SK-N-SH (cell line): Measurements from ENCODE around the gene LRP6. TPM values are rescaled to one million over a fixed set of nuclear protein-coding genes. Genes with fewer than 3 reads are reported as not detected.

Experiments
- CTCF ChIA-PET: fragments of 300-600, 350-600 bp; formaldehyde crosslinking; extraction: SDS; loops from one replicate; lab custom pipeline; 2021; lab: Yijun Ruan, JAX
- POLR2A ChIA-PET: fragments of 350-600 bp; sonication (Branson Sonifier 250); formaldehyde crosslinking; extraction: SDS; loops from one replicate; lab custom pipeline; 2020; ENCODE audit warnings: antibody characterized with exemption, inconsistent platforms; lab: Yijun Ruan, JAX
- DNase-seq: peaks from one replicate; pipeline ENCODE4 v3.0.0; 2012
- H2AFZ ChIP-seq: fragments of 200-600 bp; sonication (generic); 2 replicates; pipeline ENCODE4 v1.8.1; 2016; ENCODE audit warnings: antibody characterized with exemption, mild to moderate bottlenecking, low read depth
- H3F3A ChIP-seq: fragments of 200-600 bp; sonication (generic); replicated peaks from 2 replicates; pipeline ENCODE3; 2016; ENCODE audit warnings: antibody characterized with exemption, mild to moderate bottlenecking; ENCODE audit not compliant: insufficient read depth
- H3K27ac ChIP-seq, 2 experiments: fragments of 200-500 bp in 1 of 2; fragments of 200-600 bp in 1 of 2; sonication (Bioruptor generic) in 1 of 2; sonication (generic), shearing (Covaris generic) in 1 of 2; 2 replicates each; pipeline versions ENCODE4 v1.5.1 to v1.6.1; 2014 to 2016; ENCODE audit warnings: low read depth in 2 of 2, inconsistent platforms in 1 of 2, low read length in 1 of 2, mild to moderate bottlenecking in 1 of 2, mixed read lengths in 1 of 2
- H3K27me3 ChIP-seq: fragments of 200-600 bp; sonication (generic), shearing (Covaris generic); 2 replicates; pipeline ENCODE4 v1.6.1; 2016; ENCODE audit warnings: mixed run types; ENCODE audit not compliant: insufficient read depth
- H3K36me3 ChIP-seq, 2 experiments: fragments of 200-500 bp in 1 of 2; fragments of 200-600 bp in 1 of 2; sonication (Bioruptor generic) in 1 of 2; sonication (generic) in 1 of 2; replicated peaks in 1 of 2; 2 replicates each; pipeline versions ENCODE3 to v1.5.1; 2014 to 2016; ENCODE audit warnings: low read length in 1 of 2, mild to moderate bottlenecking in 1 of 2; ENCODE audit not compliant: insufficient read depth in 2 of 2, control insufficient read depth in 1 of 2
- H3K4me1 ChIP-seq, 2 experiments: fragments of 200-500 bp in 1 of 2; fragments of 200-600 bp in 1 of 2; sonication (Bioruptor generic) in 1 of 2; sonication (generic), shearing (Covaris generic) in 1 of 2; 2 replicates each; pipeline versions ENCODE4 v1.5.1 to v1.6.1; 2014 to 2016; ENCODE audit warnings: low read depth in 1 of 2, low read length in 1 of 2, mixed run types in 1 of 2; ENCODE audit not compliant: insufficient read depth in 2 of 2, control insufficient read depth in 1 of 2
- H3K4me2 ChIP-seq: fragments of 200-600 bp; sonication (generic), shearing (Covaris generic); 2 replicates; pipeline ENCODE4 v1.6.1; 2017; ENCODE audit warnings: mixed run types
- H3K4me3 ChIP-seq, 2 experiments: fragments of 200-500 bp in 1 of 2; fragments of 200-600 bp in 1 of 2; sonication (Bioruptor generic) in 1 of 2; sonication (generic), shearing (Covaris generic) in 1 of 2; 2 replicates each; pipeline versions ENCODE4 v1.5.1 to v1.8.1; 2014 to 2016; ENCODE audit warnings: low read depth in 2 of 2, inconsistent platforms in 1 of 2, low read length in 1 of 2, mild to moderate bottlenecking in 1 of 2, mixed read lengths in 1 of 2, moderate library complexity in 1 of 2
- H3K79me2 ChIP-seq: fragments of 200-600 bp; sonication (generic); 2 replicates; pipeline ENCODE4 v1.8.1; 2017; ENCODE audit warnings: mild to moderate bottlenecking; ENCODE audit not compliant: insufficient read depth
- H3K9ac ChIP-seq: fragments of 200-600 bp; sonication (generic); 2 replicates; pipeline ENCODE4 v1.6.1; 2017; ENCODE audit warnings: mixed run types
- H3K9me2 ChIP-seq: fragments of 200-600 bp; sonication (generic); 2 replicates; pipeline ENCODE4 v1.6.1; 2017; ENCODE audit warnings: mixed run types
- H3K9me3 ChIP-seq: fragments of 200-600 bp; sonication (generic); 2 replicates; pipeline ENCODE4 v1.6.1; 2017; ENCODE audit warnings: mixed run types, mild to moderate bottlenecking, moderate library complexity
- H4K20me1 ChIP-seq: fragments of 200-600 bp; sonication (generic); 2 replicates; pipeline ENCODE4 v1.6.1; 2017; ENCODE audit warnings: mild to moderate bottlenecking, mixed run types; ENCODE audit not compliant: insufficient read depth
- CTCF ChIP-seq: fragments of 200-600 bp; sonication (generic); IDR thresholded peaks from 2 replicates; pipeline ENCODE4 v1.6.1; 2017; ENCODE audit warnings: antibody characterized with exemption, mild to moderate bottlenecking, moderate library complexity
- ELF1 ChIP-seq: IDR thresholded peaks from 2 replicates; pipeline ENCODE4 v1.4.0; 2012
- EP300 ChIP-seq, 2 experiments: IDR thresholded peaks; 2 replicates each; pipeline versions ENCODE4 v1.4.0 to v1.6.1; 2012; ENCODE audit warnings: borderline replicate concordance in 1 of 2, low read depth in 1 of 2, low read length in 1 of 2
- FOSL2 ChIP-seq: IDR thresholded peaks from 2 replicates; pipeline ENCODE4 v1.4.0; 2012; ENCODE audit warnings: low read depth, mild to moderate bottlenecking, moderate library complexity, borderline replicate concordance
- FOXM1 ChIP-seq: IDR thresholded peaks from 2 replicates; pipeline ENCODE4 v1.4.0; 2012; ENCODE audit warnings: low read depth, mild to moderate bottlenecking
- GABPA ChIP-seq: IDR thresholded peaks from 2 replicates; pipeline ENCODE4 v1.4.0; 2012; ENCODE audit warnings: low read depth, mild to moderate bottlenecking
- GATA2 ChIP-seq: sonication (generic); formaldehyde crosslinking; IDR thresholded peaks from 2 replicates; pipeline ENCODE4 v1.5.0; 2020; ENCODE audit warnings: mild to moderate bottlenecking, missing genetic modification reagents
- JUND ChIP-seq: IDR thresholded peaks from 2 replicates; pipeline ENCODE4 v1.4.0; 2012
- MEF2A ChIP-seq: IDR thresholded peaks from 2 replicates; pipeline ENCODE4 v1.4.0; 2012; ENCODE audit warnings: low read depth, borderline replicate concordance
- NRF1 ChIP-seq: IDR thresholded peaks from 2 replicates; pipeline ENCODE4 v1.6.1; 2012; ENCODE audit warnings: low read depth, mild to moderate bottlenecking, low read length
- POLR2AphosphoS5 ChIP-seq: IDR thresholded peaks from 2 replicates; pipeline ENCODE4 v1.6.1; 2012; ENCODE audit warnings: low read depth, low read length
- RAD21 ChIP-seq: IDR thresholded peaks from 2 replicates; pipeline ENCODE4 v1.6.1; 2012; ENCODE audit warnings: mild to moderate bottlenecking, low read length
- RCOR1 ChIP-seq: fragments of 150-350 bp; IDR thresholded peaks from 2 replicates; pipeline ENCODE4 v1.6.1; 2017; ENCODE audit warnings: antibody characterized with exemption, low read length
- REST ChIP-seq: IDR thresholded peaks from 2 replicates; pipeline ENCODE4 v1.6.1; 2012; ENCODE audit warnings: mild to moderate bottlenecking, low read depth, low read length, moderate library complexity
- RFX5 ChIP-seq: IDR thresholded peaks from 2 replicates; pipeline ENCODE4 v1.6.1; 2012; ENCODE audit warnings: mild to moderate bottlenecking, improper control_type of control experiment, low read length
- RXRA ChIP-seq: IDR thresholded peaks from 2 replicates; pipeline ENCODE4 v1.4.0; 2012; ENCODE audit warnings: low read depth, mild to moderate bottlenecking, borderline replicate concordance
- SIN3A ChIP-seq: IDR thresholded peaks from 2 replicates; pipeline ENCODE4 v1.6.1; 2012; ENCODE audit warnings: low read depth, mild to moderate bottlenecking, low read length, moderate library complexity, borderline replicate concordance
- SMC3 ChIP-seq: IDR thresholded peaks from 2 replicates; pipeline ENCODE4 v1.6.1; 2012; ENCODE audit warnings: low read depth, low read length, improper control_type of control experiment
- TEAD4 ChIP-seq: IDR thresholded peaks from 2 replicates; pipeline ENCODE4 v1.4.0; 2012; ENCODE audit warnings: mild to moderate bottlenecking, borderline replicate concordance; ENCODE audit not compliant: insufficient read depth
- YY1 ChIP-seq: IDR thresholded peaks from 2 replicates; pipeline ENCODE4 v1.4.0; 2012; ENCODE audit warnings: low read depth, mild to moderate bottlenecking
- WGBS: methylation state at CpG from one replicate; pipeline ENCODE4 v1.1.6; 2017; ENCODE audit warnings: low lambda C conversion rate; 5-methylcytosine and 5-hydroxymethylcytosine counted together
- polyA plus RNA-seq, 3 experiments: library from polyadenylated mRNA; depleted of rRNA; stranded (reverse); fragments of >200 nt; gene quantifications; 2 replicates each; pipeline ENCODE4 v1.2.3, GENCODE V29; 2012
- TF ChIP-seq, protein P1 (sequence below): fragments of 150-350 bp; IDR thresholded peaks from 2 replicates; pipeline ENCODE4 v1.6.1; 2016; ENCODE audit warnings: mild to moderate bottlenecking, low read depth, low read length

LRP6 gene
- polyA plus RNA-seq, 1 of the 3 experiments (the other 2 are of a cell fraction), result 13.7 TPM

- Histone ChIP-seq H3K36me3 (no peaks in the 10 kb centered on the region), H3K9me3 (peaks cover 1% of the 10 kb centered on the region; the same call in 1 of the 2 replicates), H3K4me3 (no peak overlapping the region), H3K27me3 (no peaks in the 10 kb centered on the region), H3K27ac (peak overlapping the region in 1 of 2 experiments; percentile 82; a peak in 2 of 4 replicates), H4K20me1 (no peaks in the 10 kb centered on the region), H3F3A (peaks cover 16% of the 10 kb centered on the region), H3K9ac (no peak overlapping the region), H2AFZ (no peak overlapping the region), H3K9me2 (no peaks in the 10 kb centered on the region), H3K79me2 (no peaks in the 10 kb centered on the region), H3K4me2 (no peak overlapping the region), H3K4me1 (peaks cover 3 to 15% of the 10 kb centered on the region in 2 experiments)
- TF ChIP-seq POLR2AphosphoS5 (no peak), MEF2A (no peak), GABPA (no peak), CTCF (no peak), FOXM1 (no peak), TEAD4 (no peak)
- WGBS, result 93% methylated on average over 3 of the region's 3 CpGs
- CTCF ChIA-PET, result no interaction called here
- POLR2A ChIA-PET, result no interaction called here
- no peak for DNase-seq
These were observed 15.4 kb upstream of the LRP6 start for GRCh38 chr12:12282202-12282601.

GRCh38 chr12:12281134-12281533, 14.3 kb upstream of the LRP6 start:
- CTCF ChIA-PET, result no interaction called here
- no peak for TF ChIP-seq FOSL2
- no peak for TF ChIP-seq EP300 (IDR thresholded peaks at IDR 0.05; ENCODE audit: borderline replicate concordance in 1 of 2, low read depth in 1 of 2, low read length in 1 of 2)
- TF ChIP-seq SIN3A, result no peak
- TF ChIP-seq NRF1, result no peak
- no peak for TF ChIP-seq POLR2AphosphoS5
- no peak for TF ChIP-seq CTCF
- no peak for TF ChIP-seq YY1
- TF ChIP-seq JUND, result no peak
- no peak for TF ChIP-seq ELF1
- TF ChIP-seq, protein P1, sequence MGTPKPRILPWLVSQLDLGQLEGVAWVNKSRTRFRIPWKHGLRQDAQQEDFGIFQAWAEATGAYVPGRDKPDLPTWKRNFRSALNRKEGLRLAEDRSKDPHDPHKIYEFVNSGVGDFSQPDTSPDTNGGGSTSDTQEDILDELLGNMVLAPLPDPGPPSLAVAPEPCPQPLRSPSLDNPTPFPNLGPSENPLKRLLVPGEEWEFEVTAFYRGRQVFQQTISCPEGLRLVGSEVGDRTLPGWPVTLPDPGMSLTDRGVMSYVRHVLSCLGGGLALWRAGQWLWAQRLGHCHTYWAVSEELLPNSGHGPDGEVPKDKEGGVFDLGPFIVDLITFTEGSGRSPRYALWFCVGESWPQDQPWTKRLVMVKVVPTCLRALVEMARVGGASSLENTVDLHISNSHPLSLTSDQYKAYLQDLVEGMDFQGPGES, result no peak
- no peak for TF ChIP-seq REST
- TF ChIP-seq FOXM1, result no peak
- TF ChIP-seq RCOR1, result no peak
- TF ChIP-seq RAD21, result no peak
- TF ChIP-seq RXRA, result no peak
- TF ChIP-seq GATA2 (CRISPR knock-in tag), result no peak
- TF ChIP-seq RFX5, result no peak
- TF ChIP-seq SMC3, result no peak

More at GRCh38 chr12:12281134-12281533, 14.3 kb upstream of the LRP6 start:
- H3K9me3 ChIP-seq, result peaks cover 5% of the 10 kb centered on the region; the same call in 1 of the 2 replicates
- H4K20me1 ChIP-seq, result no peaks in the 10 kb centered on the region
- no peak for DNase-seq
- H3K4me1 ChIP-seq, result peaks cover 3 to 15% of the 10 kb centered on the region in 2 experiments
- POLR2A ChIA-PET, result no interaction called here
- H3K4me2 ChIP-seq, result no peak overlapping the region
- no peaks in the 10 kb centered on the region for H3K27me3 ChIP-seq
- no peak overlapping the region for H3K9ac ChIP-seq
- 100% methylated on average over 1 of the region's 1 CpG for WGBS
- H3K79me2 ChIP-seq, result no peaks in the 10 kb centered on the region
- no peak overlapping the region for H3K4me3 ChIP-seq
- no peaks in the 10 kb centered on the region for H3K9me2 ChIP-seq
- H3K36me3 ChIP-seq, result no peaks in the 10 kb centered on the region
- H3K27ac ChIP-seq, result no peak overlapping the region
- peaks cover 16% of the 10 kb centered on the region for H3F3A ChIP-seq
- no peak overlapping the region for H2AFZ ChIP-seq
